HG03025 (cell line): ENCODE measurements around the gene CHRNE.
"Not testable (repeated sequence)": the region's sequence is repeated elsewhere in the genome, so short reads cannot be mapped to it uniquely, and the experiment has no call there.

Experiments used
- ATAC-seq: cut with Tn5 transposase; IDR thresholded peaks from one replicate; pipeline ENCODE4 v1.9.1; 2021; ENCODE audit warnings: mild to moderate bottlenecking, moderate library complexity; ENCODE audit not compliant: unreplicated experiment, low FRiP score

Gene CHRNE

DNA sequence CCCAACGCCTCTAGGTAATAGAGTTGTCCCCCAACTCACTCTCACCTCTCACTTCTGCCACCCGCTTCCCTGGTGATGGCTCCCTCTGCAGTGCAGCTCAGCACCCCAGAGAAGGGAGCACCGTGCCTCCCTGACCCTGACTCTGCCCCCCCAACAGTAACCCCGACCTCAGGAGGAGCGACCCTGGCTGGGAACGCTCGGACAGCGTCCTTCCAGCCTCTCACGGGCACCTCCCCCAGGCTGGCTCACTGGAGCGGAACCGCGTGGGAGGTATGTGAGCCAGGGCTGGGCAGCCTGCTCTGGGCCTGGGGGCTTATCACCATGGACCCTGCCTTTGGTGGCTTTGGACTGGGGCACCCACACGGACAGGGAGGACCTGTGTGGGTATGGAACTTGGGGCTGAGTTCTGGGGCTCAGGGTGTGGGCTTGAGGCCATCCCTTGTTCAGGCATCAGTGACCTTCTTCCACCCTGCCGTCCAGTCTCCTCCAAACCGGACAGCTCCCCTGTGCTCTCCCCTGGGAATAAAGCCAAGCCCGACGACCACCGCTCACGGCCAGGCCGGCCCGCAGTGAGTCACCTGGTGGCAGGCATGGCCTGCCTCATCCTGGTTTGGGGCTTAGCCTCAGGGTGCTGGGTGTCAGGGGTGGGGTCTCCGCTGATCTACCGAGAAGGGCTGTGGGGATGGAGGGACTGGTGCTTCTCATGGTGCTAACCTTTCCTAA, 10.2 kb downstream of the CHRNE start:
- no peak for ATAC-seq

DNA sequence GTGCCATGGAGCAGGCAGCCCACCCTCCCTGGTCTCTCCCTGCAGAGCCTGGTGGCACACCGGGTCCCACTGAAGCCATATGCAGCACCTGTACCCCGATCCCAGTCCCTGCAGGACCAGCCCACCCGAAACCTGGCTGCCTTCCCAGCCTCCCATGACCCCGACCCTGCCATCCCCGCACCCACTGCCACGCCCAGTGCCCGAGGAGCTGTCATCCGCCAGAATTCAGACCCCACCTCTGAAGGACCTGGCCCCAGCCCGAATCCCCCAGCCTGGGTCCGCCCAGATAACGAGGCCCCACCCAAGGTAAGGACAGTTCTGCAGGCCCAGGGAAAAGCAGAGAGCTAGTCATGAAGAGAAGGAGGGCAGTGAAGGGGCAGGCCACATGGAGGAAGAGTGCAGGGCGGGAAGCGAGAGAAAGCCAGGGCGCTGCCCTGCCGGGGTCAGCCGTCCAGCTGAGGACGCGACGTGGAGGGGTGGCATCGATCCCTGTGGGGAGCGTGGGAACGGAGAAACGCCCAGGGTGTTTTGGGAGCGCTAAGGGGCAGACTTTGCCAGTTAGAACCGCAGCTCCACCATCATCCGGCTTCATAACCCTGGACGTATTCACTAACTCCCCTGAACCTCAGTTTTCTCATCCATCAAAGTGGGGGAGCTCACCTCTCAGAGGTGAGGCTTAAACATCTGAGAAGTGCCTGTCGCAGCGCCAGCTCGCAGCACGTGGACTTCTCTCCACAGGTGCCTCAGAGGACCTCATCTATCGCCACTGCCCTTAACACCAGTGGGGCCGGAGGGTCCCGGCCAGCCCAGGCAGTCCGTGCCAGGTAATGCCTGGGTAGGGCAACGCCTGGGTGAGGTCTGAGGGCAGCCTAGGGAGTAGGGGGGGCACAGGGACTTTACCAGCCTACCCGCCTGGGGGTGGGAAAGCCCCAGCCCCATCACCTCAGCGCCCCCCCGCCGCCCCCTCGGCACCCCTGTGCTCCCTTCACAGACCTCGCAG, 11.2 kb downstream of the CHRNE start:
- ATAC-seq, result no peak

DNA sequence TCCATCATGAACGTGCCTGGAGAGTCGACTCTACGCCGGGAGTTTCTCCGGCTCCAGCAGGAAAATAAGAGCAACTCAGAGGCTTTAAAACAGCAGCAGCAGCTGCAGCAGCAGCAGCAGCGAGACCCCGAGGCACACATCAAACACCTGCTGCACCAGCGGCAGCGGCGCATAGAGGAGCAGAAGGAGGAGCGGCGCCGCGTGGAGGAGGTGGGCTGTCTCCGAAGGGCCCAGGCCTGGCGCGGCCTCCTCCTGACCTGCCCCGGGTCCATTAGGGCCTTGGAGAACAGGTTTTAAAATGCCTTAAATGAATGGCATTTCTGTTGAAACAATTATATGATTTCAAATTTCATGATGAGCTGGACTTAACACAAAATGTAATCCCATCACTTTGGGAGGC, 15.3 kb downstream of the CHRNE start:
- ATAC-seq, result no peak

DNA sequence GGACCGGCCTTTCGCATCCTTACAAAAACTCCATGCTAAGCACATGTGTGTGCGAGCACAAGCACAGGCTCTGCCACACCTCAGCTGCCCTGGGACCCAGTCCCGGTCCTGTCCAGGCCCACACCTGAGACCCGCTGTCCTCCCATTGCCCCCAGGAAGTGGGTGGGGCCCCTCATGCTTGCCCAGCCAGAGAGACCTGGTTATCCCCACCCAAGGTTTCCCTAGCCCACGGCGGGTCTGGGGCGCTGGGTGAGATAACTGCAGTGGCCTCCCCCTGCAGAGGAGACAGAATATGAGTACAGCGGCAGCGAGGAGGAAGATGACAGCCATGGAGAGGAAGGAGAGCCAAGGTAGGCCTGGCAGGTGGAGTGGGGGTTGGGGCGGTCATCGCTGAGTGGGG, 16.1 kb downstream of the CHRNE start:
- ATAC-seq, result no peak

DNA sequence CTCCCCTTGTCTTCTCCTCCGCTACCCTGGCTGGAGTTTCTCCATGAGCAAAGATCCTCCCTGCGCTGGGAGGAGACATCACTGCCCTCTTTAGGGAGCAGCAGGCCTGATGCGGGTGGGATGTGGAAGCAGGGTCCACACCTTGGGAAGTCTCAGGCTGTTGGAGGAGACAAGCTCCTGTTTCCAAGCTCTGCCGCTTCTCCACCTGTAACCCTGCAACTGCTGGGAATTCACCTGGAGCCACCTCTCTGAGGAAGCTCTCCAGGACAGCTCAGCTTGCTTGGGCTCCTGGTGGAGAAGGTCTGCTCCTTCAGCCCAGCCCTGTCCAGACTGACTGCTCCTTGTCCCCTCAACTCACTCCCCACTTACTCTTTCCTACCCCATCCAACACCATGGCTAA, 18.4 kb downstream of the CHRNE start:
- no peak for ATAC-seq

DNA sequence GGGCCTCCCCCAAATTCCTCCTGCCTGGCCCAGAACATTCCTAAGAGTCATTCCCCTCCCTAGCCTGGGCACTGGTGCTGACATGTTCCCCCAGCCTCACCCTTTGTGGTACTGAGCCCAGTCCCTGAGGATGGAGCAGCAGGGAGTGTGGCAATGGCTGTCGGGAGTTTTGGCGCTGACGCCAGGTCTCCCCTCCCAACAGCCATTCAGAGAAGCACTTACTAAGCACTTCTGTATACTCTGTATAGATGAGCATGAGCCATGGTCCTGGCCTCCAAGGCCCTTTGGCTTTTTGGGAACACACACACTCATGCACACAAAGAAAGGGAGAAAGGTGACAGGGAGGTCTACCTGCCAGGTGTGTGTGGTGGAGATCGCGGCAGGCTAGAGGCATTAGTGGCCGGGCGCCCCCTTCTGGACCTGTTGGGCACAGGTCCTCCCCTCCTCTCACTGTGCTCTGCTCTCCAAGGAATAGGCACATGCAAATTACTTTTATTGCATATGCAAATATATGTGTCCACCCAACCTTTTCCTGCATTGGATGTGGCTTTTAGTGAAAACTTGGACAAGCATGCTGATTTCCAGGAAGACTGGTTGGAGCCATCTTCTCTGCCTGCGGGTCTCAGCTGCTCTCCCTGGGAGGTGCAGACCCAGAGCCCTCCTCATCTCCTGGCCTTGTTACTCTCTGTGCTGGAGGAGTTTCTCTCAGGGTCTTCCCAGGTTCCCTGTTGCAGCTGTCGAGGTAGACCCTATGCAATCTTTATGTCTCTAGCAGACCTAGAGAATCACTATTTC, 20.9 kb downstream of the CHRNE start:
- no peak for ATAC-seq

DNA sequence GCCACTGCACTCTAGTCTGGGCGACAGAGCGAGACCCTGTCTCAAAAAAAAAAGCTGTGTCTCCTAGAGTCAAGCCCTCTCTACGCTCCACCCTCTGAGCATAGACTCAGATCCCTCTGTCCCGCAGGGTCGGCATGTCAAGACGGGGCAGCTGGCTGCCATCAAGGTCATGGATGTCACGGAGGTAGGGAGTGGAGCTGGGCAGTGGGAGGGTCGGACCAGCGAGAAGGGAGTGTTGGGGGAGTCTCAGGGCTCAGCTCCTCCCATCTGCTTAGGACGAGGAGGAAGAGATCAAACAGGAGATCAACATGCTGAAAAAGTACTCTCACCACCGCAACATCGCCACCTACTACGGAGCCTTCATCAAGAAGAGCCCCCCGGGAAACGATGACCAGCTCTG, 22.0 kb downstream of the CHRNE start:
- no peak for ATAC-seq

DNA sequence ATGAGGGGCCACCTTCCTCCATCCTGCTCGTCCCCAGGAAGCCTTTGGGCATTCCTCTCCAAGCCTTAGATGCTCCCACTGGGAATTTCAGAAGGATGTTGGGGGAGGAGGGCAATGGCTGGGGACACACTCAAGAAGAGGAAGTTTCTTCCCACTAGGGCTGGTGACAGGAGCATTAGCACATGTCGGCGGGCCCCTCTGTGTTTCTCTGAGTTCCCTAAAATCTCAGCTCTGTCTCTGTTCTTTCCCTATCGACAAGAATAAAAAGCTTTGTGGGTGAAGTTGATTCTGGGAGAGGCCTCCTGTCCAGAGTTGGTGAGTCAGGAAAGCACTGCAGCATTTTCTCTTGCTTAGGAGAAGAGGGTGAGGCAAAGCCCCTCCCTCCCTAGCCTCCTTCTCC, 23.3 kb downstream of the CHRNE start:
- ATAC-seq, result no peak

DNA sequence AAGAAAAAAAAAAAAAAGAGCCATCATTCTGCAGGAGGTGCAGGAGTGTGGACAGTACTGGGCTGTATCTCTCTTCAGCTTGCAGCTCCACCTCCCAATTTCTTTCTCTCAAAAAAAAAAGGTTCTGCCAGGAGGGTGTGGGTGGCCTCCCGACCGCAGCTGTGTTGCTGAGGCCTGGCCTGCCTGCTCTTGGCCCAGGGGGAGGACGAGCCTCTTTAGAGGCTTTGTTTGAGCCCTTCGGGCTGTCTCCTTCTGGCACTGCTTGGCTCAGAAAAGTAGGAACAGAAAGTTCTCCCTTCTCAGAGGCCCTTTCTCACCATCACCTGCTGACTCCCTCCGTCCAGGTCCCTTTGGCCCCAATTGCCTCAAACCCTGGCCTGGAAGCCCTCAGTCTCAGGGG, 25.8 kb downstream of the CHRNE start:
- ATAC-seq, result no peak

DNA sequence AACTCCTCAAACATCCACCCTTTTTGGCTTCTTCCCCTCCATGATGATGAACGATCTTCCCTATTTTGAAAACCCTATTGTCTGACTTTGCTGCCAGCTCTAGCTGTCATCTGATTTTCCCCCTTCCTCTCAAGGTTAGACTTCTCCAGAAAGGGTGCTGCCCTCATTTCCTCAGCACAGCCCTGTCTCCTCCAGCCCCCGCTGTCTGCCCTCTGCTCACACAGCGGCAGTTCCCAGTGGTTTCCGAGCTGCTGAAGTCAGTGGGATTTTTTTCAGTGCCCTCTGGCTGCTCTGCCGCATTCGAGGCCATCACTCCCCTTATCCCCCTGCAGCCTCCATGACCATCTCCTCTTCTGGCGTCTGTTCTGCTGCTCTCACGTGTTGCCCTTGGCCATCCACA, 30.1 kb downstream of the CHRNE start:
- no peak for ATAC-seq

DNA sequence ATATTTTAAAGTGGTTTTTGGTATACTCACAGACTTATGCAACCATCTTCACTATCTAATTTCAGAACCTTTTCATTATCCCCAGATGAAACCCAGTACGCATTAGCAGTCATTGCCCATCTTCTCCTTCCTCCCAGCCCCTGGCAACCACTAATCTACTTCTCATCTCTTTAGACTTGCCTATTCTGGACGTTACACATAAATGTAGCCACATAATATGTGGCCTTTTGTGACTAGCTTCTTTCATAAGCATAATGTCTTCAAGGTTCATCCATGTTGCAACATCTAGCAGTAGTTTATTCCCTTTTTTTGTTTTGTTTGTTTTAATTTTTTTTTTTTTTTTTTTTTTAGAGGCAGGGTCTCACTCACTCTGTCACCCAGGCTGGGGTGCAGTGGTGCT, 32.0 kb downstream of the CHRNE start:
- ATAC-seq, result no peak

DNA sequence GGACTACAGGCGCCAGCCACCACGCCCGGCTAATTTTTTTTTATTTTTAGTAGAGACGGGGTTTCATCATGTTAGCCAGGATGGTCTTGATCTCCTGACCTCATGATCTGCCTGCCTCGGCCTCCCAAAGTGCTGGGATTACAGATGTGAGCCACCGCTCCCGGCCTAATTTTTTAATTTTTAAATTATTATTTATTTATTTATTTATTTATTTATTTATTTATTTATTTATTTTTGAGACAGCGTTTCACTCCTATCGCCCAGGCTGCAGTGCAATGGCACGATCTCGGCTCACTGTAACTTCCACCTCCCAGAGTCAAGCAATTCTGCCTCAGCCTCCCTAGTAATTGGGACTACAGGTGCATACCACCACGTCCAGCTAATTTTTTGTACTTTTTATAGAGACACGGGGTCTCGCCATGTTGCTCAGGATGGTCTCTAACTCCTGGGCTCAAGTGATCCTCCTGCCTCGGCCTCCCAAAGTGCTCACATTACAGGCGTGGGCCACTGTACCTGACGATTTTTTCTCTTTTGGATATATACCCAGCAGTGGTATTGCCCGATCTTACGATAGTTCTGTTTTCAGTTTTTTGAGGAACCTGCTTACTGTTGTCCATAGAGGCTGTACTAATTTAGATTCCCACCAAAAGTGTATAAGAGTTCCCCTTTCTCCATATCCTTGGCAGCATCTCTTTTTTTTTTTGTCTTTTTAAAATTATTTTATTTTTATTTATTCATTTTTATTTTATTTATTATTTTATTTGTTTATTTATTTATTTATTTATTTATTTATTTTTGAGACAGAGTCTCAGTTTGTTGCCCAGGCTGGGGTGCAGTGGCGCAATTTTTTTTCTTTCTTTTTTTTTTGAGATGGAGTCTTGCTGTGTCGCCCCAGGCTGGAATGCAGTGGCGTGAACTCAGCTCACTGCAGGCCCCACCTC, 33.6 kb downstream of the CHRNE start:
- ATAC-seq, result not testable (repeated sequence)

DNA sequence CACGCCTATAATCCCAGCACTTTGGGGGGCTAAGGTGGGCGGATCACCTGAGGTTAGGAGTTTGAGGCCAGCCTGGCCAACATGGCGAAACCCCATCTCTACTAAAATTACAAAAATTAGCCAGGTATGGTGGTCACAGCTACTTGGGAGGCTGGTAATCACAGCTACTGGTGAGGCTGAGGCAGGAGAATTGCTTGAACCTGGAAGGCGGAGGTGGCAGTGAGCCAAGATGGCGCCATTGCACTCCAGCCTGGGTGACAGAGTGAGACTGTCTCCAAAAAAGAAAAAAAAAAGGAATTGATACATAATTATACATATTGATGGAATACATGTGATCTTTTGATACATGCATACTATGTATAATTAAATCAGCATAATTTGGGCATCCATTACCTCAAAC, 35.4 kb downstream of the CHRNE start:
- ATAC-seq, result not testable (repeated sequence)

DNA sequence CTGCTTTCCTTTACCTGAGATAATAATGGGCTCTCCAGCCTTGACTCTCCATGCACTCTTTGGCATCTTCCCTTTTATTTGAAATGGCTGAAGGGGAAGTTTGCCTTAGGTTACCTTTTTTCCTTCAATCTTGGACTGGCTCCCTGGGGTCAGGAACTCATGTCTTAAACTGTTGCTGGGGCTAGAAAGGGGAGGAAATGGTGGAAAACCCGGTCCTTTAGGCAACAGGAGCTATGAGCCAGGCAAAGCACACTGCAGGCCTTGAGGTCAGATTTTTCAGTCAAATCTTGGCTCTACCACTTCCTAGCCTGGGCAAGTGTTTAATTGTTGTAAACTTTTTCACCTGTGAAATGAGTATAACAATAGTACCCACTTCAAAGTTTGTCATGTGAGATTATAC, 39.6 kb downstream of the CHRNE start:
- no peak for ATAC-seq

DNA sequence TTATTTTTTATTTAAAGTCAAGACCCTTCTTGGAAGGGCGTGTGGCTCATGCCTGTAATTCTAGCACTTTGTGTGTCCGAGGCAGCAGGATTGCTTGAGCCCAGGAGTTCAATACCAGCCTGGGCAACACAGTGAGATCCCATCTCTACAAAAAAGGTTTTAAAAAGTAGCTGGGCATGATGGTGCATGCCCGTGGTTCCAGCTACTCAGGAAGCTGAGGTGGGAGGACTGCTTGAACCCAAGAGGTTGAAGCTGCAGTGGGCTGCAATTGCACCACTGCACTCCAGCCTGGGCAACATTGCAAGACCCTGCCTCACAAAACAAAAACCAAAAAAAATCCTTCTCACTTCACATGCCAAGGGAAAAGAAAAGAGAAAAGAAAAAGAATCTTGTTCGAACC, 40.2 kb downstream of the CHRNE start:
- no peak for ATAC-seq

DNA sequence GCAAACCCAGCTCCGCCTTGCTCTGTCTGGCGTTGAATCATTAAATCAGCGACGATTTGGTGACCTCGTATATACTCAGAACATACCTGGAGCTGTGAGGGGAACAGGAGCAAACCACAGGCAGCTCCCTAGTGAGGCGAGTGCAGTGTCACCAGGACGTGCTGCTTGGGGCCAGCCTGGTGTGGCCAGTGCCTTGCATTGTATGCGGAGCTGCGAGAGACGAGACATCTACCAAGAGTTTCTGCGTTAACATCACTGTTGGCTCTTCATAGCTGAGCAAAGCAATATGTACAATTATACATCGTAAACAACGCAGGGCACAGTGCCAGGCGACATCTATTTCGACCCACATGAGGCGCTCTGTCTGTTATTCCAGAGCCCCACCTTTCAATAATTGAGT, 41.8 kb downstream of the CHRNE start:
- no peak for ATAC-seq

DNA sequence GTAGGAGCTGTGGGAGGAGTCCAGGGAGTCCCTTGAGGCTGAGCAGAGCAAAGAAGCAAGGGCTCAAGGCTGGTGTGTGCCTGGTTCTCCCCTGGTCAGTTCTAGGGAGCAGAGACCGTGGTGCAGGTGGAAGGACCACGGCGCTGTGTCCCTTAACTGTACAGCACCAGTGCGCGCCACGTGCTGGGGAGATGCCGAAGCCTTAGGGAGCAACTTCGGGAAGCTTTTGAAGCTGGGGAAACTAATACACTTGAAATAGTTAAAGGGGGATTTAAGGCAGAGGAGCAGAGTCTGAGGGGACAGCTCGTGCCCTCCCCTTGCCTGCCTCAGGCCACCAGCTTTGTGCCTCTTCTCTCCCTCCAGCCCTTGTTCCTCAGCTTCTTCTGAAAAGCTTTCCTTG, 42.2 kb downstream of the CHRNE start:
- no peak for ATAC-seq

DNA sequence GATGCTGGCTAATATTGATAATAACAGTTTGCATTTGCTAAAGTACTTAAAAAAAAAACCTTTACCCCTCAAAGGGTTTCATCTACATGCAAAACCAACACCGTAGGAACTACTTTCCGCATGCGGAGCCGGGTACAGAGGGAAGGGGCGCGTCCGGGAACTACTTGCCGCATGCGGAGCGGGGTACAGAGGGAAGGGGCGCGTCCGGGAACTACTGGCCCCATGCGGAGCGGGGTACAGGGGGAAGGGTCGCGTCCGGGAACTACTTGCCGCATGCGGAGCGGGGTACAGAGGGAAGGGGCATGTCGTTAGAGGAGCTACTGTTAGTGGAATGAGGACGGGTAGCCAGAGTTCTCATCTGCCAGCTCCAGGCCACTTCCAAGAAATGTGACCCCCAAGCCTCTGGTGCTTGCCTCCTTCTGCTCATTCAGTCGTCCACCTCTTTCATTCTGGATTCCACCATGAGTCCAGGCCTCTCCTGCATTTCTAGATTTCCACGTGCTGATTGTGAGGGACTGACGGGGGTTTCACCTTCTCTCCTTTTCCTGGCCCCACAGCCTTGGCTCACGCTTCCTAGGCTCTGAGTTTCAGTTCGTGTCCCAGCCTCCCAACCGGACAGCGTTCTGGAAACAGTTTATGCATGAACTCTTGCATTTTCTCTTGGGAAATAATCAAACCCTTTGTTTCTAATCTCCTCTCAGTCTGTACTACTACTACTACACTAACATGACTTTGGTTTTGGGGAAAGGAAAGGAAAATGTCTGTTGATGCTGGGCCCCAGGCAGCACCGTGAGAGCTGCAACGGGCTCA, 42.9 kb downstream of the CHRNE start:
- no peak for ATAC-seq

DNA sequence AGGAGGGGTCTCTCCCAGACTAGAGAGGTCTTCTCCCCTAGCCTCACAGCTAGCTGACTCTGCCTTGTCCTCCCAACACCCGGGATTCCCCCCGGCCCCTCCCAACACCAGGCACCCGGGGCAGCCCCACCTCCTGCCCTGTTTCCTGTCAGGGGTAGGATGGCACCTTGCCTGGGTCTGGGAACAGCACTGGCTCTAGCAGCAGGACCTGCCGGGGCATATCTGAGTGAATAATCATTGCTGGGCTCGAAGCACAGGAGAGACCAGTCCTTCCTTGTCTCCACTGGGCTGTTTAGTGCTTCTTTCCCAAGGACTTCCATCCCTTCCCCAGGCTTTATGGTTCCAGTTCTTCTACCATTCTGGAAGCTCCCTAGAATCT, 44.0 kb downstream of the CHRNE start:
- no peak for ATAC-seq
